Glomerular visceral epithelial cell (primary cell): ENCODE measurements around the gene CLP1.

Experiments
- DNase-seq: peaks from one replicate; pipeline ENCODE4 v3.0.0-alpha.2; 2016; ENCODE audit errors: extremely low spot score

The CLP1 gene

GRCh38 chr11:57657194-57658022, at the start of gene CLP1:
TSS of gene CLP1 (plus strand) at chr11:57657762. CDS start at chr11:57659477, 1,715 bp downstream.
- DNase-seq = peak; percentile 97

- DNase-seq = no peak
Measured at GRCh38 chr11:57610170-57610569, 47.4 kb upstream of the CLP1 start.

- DNase-seq = no peak
Measured at GRCh38 chr11:57614234-57614772, 43.3 kb upstream of the CLP1 start.

GRCh38 chr11:57615308-57615707, 42.3 kb upstream of the CLP1 start:
- DNase-seq = no peak

- DNase-seq = no peak
Measured at GRCh38 chr11:57616595-57616994, 41.0 kb upstream of the CLP1 start.

GRCh38 chr11:57618438-57618837, 39.1 kb upstream of the CLP1 start:
- no peak for DNase-seq

GRCh38 chr11:57619331-57619730, 38.2 kb upstream of the CLP1 start:
- no peak for DNase-seq

- DNase-seq = no peak
Measured at GRCh38 chr11:57620467-57620866, 37.1 kb upstream of the CLP1 start.

- no peak for DNase-seq
Measured at GRCh38 chr11:57622263-57622662, 35.3 kb upstream of the CLP1 start.

GRCh38 chr11:57624864-57625263, 32.7 kb upstream of the CLP1 start:
- no peak for DNase-seq

GRCh38 chr11:57626895-57627294, 30.7 kb upstream of the CLP1 start:
- no peak for DNase-seq

- DNase-seq = no peak
Measured at GRCh38 chr11:57630171-57630570, 27.4 kb upstream of the CLP1 start.

- no peak for DNase-seq
Measured at GRCh38 chr11:57632116-57632515, 25.4 kb upstream of the CLP1 start.

GRCh38 chr11:57633394-57634070, 24.0 kb upstream of the CLP1 start:
- DNase-seq = no peak

- DNase-seq = no peak
Measured at GRCh38 chr11:57634311-57634710, 23.3 kb upstream of the CLP1 start.

GRCh38 chr11:57635246-57635645, 22.3 kb upstream of the CLP1 start:
- no peak for DNase-seq

- no peak for DNase-seq
Measured at GRCh38 chr11:57637626-57638004, 19.9 kb upstream of the CLP1 start.

- peak; percentile 82 for DNase-seq
Measured at GRCh38 chr11:57638005-57638781, 19.4 kb upstream of the CLP1 start.

- DNase-seq = no peak
Measured at GRCh38 chr11:57638811-57639320, 18.7 kb upstream of the CLP1 start.

GRCh38 chr11:57639321-57640067, 18.1 kb upstream of the CLP1 start:
- DNase-seq = peak; percentile 28

- DNase-seq = no peak
Measured at GRCh38 chr11:57640068-57640800, 17.3 kb upstream of the CLP1 start.
